Activated CD4-positive, alpha-beta T cell treated with anti-CD3 and anti-CD28 coated beads, Interleukin-2, Interleukin-6, amounts not matched to agents 100 ng/mL and 50 ng/mL, durations not matched to agents 16 hours and 8 hours (primary cell): ENCODE measurements around the gene C22orf23.

Experiments used
- DNase-seq: peaks from one replicate; pipeline ENCODE4 v3.0.0-alpha.2; 2020

Gene C22orf23

DNA sequence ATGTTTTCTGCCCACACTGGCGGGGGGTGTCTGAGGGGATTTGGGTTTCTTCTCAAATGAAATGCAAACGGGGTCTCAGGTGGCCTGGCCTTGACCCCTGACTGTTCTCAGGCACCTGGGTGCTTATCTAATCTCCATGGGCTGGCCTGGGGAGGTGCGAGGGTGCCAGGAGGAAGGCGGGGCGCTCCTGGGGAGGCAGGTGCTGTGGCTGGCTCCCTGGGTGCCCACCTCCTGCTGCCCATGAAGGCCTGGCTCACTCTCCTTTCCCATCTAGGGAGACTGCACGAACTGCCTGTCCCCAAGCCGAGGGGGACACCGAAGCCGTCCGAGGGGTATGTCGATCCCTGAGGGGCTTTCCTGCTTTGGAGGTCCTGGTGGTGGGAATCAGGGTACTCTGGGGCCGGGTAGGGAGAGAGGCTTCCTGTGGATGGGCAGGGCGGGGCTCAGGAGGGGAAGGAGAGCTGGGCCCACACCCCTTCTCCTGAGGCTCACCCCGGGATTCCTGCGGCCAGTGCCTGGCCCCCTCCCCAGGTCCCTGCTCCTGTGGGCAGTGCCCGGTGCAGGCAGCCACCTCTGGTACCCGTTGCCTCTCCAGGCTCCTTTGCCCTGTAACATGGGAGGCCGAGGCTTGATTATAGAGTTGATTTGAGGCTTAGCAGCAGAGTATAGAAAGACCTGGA, 28.9 kb downstream of the C22orf23 start:
- DNase-seq: no peak

DNA sequence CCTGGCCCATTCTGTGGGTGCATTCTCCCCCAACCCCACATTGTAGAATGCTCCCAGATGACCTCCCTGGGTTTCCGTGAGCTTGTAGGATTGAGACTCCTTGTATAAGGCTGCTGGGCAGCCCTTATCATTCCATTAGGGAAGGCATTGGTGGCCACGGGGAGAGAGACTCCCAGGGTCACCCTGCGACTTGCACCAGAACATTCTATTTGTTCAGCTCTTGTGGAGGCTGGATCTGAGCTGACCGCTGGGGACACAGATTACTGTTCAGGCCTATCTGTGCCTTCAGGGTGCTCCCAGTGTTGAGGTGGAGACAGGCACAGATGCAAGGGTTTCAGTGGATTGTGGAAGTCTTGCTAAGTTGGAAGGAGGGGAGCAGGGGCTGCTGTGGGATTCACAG, 29.5 kb downstream of the C22orf23 start:
- no peak for DNase-seq

DNA sequence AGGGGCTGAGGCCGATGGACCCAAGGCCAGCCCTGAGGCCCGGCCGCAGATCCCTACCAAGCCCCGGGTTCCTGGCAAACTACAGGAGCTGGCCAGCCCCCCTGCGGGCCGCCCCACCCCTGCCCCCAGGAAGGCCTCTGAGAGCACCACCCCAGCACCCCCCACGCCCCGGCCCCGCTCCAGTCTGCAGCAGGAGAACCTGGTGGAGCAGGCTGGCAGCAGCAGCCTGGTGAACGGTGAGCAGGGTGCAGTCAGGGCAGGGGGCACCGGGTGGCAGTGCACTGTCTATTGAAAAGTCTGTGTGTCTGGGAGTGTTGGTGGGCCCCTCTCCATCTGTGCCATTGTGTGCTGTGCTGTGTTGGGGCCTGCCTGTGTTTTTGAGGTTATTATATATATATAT, 31.2 kb downstream of the C22orf23 start:
- DNase-seq: no peak

DNA sequence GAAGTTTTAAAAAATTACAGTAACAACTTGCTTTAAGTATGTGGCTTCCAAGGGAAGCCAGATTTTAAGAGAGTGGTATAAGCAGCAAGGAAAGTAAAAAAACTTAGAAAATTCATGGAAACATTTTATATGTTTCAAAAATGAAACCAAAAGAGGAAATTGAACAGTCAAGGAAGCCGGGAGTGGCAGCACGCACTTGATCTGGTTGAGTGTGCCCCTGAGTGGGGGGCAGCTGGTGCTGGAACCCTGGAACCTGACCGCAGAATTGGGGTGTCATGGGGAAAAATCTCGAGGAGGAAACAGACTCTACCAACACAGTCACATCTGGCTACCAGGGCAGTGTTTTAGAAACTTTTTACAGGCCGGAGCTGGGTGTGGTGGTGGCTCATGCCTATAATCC, 33.3 kb downstream of the C22orf23 start:
- DNase-seq: no peak

DNA sequence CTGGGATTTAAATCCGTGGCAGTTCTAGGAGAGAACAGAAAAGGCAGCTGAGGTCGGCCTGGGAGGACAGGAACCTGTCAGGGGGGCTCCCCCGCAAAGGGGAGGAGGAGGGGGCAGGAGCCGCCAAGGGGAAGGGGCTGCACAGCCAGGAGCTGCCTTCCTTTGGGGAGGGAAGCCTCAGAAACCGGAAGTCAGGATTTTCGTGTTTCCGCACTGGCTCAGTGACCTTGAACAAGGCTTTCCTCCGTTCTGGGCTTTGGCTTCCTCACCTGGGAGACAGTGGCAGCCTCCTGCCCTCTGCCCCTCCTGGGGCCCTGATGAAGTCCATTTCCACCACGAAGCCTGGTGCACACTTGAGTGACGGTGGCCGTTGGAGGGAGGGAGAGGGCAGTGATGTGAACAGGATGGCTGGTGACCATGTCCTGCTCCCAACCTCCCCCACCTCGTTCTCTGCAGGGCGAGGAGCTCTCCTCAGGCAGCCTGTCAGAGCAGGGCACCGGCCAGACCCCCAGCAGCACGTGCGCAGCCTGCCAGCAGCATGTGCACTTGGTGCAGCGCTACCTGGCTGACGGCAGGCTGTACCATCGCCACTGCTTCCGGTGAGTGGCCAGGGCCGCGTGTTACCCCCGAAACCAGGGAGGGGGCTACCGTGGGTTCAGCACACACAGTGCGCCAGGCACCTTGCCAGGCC, 34.7 kb downstream of the C22orf23 start:
- no peak for DNase-seq

DNA sequence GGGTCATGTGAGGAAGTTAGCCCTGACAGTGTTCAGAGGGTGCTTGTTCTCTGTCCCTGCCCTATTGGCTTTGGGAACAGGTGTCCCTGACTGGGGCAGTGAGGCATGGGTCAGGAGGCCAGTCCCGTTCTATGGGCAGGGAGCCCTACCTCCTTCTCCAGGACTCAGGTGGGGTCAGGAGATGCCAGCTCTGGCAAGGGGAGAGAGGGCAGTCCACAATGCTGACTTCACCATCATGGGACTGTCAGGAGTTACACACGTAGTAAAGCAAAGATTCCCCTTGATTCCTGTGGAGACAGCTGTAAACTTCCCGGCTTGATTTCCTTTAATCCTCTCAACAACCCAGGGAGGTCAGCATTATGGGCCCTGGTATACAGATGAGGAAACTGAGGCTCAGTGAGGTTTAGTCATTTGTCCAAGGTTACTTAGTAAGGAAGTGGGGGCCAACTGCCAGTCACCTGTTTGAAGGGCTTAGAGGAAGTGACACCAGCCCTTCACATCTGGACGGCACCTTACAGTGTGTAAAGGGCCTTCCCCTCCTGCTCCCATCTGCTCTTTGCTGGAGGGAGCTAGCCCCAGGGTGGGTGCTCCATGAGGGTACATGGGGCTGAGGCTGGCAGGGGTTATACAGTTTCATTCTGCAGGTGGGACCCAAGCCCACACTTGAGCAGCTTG, 35.4 kb downstream of the C22orf23 start:
- DNase-seq: no peak

DNA sequence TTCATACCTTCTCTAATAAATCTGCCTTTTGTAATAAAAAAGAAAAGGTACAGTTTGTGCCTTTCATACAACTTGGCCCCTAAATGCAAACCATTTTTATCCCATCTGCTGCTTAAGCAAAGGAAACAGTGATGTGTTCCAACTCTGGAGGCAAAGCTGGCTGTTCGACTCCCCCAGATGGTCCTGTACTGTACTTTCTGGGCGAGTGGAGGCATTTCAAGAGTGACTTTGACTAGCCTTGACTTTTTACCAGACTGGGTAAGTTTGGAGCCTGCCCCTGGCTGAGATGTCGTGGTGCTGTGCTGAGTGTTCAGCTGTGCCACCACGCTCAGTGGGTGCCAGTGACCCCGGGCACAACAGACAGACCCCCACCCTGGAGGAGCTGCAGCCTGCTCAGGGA, 37.1 kb downstream of the C22orf23 start:
- no peak for DNase-seq

DNA sequence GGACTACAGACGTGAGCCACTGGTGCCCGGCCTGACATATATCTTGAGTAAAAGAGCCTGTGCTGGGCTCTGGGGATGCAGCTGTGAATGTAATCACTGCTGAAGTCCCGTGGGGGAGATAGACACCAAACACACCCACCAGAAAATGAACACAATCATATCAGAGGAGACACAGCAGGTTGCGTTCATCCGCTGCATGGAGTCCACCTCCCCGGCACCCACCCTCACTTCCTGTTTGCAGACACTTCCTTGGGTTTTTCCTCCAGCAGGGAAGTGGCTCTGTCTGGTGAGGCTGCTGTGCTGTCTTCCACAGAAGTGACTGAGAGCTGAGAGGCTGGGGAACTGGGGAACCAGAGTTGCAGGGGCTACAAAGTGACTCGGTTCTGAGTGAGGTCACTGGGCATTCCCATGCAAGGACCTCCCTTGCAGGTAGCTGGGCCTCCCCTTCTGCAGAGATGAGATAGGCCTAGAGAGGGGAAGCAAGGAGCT, 40.1 kb downstream of the C22orf23 start:
- DNase-seq: no peak

DNA sequence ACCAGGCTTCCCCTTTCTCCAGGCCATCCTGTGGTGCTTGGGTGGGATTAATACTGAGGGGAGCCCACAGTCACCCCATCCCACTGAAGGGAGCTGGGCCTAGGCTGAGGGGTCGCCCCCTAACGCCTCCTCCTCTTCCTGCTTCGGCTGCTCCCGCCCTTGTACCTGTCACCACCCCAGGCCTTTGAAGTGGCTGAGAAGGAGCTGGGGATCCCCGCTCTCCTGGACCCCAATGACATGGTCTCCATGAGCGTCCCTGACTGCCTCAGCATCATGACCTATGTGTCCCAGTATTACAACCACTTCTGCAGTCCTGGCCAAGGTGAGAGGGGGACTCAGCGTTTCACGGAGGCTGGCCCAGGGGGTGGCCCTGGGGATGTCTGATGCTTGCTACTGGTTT, 41.2 kb downstream of the C22orf23 start:
- no peak for DNase-seq

DNA sequence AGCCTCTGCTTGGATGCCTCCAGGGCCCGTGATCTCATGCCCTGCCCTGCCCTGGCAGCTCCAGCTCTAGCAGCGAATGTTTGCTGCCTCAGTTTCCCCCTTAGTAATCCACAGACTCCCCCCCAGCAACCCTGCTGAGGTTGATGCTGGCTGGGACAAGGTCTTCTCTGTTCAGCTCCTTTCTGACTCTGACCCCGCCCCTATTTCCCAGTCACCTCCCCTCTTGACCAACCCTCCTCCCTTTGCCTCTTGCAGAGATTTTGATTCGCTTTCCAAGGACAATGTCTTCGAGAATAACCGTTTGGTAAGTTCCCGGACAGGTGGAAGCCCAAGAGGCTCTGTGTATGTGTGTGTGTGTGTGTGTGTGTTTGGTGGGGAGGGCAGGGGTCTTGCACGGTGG, 41.7 kb downstream of the C22orf23 start:
- no peak for DNase-seq

DNA sequence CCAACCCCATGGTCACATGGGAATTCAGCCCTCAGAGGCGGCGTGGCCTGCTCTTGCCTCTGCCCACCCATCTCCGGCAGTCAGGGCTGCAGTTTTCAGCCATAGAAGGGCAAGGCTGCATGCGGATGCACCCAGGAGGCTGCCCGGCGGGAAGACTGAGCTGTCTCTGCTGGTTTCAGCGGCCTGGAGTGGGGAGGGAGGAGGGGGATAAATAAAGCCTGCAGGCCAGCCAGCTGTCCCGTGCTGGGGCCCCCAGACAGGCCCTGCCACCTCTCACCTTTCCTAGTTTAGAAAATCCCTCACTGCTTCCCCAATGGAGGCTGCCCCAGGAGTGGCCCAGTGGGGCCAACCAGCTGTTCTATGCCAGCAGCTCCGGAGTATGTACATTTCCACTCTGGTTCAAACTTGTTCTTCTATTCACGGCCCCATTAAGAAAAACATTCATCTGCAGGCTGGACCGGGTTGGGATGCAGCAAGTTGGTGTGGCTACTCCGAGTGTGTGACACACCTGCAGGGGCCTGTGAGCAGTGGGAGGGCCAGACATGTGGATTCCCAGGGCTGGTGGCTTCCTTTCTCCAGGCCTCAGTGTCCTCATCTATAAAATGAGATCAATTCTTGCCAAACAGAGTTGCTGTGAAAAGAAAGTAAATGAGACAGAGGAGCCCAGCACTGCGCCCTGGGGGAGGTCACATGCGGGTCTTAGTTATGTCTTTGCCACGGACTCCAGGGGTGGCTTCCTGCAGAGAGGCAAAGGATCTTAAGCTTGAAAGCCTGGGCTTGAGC, 42.3 kb downstream of the C22orf23 start:
- no peak for DNase-seq

DNA sequence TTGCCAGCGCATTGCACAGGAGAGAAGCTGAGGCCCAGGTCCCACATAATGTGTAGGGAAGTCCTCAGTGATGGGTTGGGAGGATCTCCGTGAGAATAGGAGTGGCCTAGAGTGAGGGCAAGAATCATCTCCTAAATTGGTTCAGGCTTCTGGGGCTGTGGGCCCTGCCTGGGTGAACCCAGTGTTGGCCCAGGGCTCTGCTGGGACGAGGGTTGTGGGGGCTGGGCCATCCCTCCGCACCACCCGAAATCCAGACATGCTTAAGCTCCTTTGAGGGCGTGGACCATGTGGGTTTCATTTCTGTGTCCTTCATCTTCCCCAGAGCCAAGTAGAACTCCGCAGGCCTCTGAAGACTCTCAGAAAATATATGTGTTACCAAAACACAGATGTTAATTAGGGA, 43.6 kb downstream of the C22orf23 start:
- no peak for DNase-seq

DNA sequence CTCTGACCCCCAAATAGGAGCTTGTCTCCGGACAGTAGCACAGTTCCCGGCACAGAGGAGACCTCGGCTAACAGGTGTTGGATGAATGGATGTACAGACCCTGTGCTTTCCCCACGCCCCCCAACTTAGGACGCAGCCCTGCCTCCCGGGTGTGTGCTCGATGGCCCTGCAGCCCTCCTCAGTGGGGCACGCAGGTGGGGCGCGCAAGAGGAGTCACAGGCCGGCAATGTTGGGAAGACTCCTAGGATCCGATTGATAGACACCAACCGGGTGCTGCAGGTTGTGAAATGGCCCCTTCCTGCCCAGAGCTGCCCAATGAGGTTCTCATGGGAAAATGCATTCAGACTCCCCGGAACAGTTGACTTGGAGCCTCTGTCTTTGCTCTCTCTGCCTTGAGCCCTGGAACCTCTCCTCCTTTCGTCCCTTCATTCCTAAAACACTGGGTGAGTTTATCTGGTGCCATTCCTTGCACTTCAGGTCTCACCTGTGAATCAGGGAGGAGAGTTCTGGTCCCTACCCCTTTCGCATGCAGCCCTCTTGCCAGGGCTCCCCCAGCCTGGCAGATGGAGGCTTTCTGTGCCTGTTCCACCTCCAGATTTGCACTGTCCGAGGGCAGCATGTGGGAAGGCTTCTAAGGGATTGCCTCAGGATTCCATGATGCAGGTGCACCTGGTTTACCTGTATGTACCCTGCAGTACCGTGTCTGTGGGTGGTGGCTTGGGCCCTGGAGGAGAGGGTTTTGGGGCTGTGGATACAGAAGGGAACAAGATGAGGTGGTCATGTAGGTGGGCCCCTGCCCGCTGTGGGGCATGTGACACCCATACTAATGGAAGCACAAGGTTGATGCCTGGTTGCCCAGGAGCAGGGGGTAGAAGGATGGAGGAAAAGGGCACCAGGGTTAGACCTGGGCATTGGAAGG, 46.1 kb downstream of the C22orf23 start:
- no peak for DNase-seq

DNA sequence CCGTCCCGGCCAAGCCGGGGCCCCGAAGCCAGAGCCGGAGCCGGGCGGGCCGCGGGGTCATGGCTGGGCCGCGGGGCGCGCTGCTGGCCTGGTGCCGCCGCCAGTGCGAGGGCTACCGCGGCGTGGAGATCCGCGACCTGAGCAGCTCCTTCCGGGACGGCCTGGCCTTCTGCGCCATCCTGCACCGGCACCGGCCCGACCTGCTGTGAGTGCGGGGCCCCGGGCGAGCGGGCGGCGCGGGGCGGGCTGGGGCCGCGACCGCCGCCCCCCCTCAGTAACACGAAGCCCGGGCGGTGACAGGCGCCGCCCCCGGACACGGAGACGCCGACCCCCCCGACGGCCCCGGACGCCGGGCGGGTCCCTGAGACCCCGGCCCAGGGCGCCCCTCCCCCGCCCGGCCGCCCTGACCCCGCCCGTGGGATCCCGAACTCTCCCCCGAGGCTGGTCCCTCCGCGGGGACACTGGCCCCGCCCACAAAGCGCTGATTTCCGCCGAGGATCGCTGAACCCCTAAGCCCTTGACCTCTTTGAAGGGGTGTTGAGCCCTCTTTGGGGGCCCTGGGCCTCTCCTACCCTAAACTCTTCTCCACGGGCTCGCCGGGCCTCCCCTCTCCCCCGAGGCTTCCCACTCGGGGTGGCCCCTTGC, 46.9 kb downstream of the C22orf23 start:
- DNase-seq: peak; percentile 42

DNA sequence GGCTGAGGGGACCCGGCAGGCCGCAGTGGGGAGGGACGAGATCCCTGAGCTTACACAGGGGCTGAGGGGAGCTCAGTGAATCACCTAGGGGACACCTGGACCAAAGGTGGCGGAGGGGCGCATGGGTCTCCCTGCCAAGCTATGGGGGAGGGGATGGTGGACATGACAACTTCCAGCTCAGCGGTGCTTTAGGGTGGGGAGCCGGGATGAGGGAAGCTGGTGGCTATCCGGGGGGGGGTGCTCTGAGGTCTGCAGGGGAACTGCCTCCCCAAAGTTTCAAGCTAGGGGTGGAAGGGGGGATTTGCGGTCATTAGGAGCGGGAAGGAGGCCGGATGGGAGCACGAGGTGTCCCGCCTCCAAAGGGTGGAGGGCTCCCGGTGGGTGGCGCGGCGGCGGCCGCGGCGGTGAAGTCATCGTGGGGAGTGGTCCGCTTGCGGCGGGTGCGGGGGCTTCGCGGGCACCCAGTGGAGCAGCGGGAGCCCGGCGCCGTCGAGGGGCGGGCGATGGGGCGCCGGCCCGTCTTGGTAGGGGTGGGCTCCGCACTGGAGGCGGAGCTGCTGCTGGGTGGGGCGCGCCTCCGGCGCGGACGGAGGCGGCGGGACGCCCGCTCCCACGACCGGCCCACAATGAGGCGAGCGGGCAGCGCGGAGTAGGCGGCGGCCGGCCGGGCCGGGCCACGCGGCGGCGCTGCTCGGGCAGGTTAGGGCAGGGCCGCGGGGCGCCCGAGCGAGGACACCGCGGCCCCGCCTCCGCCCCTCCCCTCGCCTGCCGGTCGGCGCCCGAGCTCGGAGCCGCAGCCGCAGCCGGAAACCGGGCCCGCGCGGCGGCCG, 47.7 kb downstream of the C22orf23 start, which contains the start of gene MICALL1:
Gene MICALL1, plus strand, starts transcription at position 764 of the 830 bp plus-strand sequence. CDS start 126 bp downstream, outside the sequence.
- DNase-seq: peak; percentile 71

DNA sequence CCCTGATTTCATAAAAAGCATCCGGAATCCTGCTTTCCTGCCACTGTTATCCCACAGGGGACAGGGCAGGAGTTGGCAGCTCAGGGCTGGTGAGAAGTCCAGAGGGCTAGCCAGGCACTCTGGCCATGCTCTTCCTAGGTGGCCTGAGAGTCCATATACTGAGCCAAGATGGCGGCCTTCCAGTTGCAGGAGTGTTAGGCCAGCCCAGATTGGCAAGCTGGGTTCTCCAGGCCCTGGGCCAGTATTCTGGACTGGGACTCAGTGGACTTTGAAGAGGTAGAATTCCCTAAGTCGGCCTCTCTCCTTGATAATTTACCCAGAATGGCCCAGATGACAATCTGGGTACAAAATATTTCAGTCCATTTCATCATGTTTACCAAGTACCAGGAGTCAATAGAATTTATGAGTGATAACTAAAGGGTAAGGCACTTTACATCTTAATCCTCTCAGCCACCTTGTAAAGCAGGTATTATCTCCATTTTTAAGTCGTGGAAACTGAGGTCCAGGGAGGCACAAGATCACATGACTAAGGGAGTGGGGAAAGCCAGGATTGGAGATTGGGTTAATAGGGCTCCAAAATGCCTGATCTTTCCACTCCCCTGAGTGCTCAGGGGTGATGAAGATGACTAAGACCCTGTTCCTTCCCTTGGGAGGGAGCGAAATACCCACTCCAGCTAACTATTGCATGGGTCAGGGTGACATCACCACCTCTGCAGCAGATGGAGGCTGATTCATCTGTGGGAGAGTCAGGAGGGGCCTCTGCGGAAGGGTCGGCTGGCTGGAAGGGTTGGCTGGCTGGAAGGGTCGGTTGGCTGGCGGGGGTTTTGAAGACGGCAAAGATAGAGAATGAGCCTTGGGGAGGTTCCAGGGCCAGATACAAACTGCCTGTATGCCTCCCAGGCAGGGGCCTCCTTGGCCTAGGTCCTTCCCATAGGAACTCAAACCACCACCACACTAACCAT, 48.5 kb downstream of the C22orf23 start:
- no peak for DNase-seq

DNA sequence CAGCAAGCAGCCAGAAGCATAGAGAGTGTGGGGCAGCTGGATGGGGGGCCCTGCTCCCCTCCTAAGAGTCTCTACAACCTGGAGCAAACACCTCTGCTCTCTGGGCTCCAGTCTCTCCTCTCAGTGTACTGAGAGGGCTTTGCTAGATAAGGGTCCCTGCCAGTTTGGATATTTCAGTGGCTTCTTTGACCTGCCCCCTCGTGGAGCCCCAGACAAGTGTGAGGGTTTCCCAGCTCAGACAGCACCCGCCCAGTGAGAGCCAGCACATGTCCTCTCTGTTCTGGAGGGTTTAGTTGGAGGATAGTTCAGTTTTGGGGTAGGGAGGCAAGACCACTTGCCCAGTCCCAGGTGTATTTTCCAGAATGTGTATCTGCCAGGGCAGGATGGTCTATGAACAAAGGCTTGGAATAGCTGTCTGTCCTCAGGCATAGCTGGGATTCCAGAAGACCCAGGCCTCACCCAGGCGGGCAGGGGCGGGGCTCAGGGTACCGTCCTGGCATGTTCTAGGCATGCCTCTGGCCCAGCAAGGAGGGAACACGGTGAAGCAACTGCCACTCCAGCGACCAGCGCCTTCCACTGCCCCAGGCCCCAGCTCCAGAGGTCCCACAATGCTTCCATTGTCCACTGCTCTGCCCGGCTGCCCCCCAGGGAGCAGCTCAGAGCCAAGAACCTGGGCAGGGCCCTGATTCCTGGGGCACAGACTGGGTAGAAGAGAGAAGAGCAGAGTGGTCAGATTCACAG, 54.8 kb downstream of the C22orf23 start:
- DNase-seq: no peak

DNA sequence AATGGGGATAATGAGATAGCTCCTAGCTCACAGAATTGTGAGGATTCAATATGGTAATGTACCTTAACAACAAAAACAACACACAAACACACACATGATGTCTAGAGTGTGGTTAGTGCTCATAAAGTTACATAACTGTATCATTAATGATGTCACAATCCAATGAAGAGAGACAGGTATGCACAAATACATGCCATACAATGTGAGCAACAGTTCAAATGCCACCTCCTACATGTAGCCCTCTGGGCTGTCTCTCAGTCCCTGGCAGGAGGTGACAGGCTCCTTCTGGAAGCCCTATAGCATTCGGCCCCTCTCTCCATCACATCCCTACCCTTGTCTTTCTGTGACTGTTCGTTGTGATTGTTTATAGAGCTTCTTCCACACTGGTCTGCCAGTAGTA, 55.6 kb downstream of the C22orf23 start:
- DNase-seq: no peak

DNA sequence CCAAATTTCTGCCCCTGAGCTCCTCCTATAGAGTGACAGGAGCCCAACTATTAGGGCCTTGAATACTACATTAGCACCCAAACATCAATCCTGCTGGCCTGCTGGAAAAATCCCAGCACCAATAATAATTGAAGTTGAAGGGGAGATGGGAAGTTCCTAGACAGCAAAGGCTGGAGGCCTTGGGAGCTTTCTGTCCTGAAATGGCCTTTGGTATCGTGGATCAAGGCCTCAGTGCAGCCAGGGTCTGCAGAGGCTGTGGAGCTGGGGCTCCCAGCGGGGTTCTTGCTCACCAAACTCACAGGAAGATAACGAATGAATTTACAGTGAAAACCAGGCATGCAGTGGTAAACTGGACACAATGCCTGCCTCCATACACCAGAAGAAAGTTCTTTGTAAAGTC, 56.5 kb downstream of the C22orf23 start:
- no peak for DNase-seq
